HEK293 (cell line): ENCODE data around the gene SH3GL1.

Source experiments
- CTCF ChIA-PET: fragments of 350-600 bp; formaldehyde crosslinking; extraction: SDS; loops from one replicate; lab custom pipeline; 2021; ENCODE audit warnings: antibody characterized with exemption; lab: Yijun Ruan, JAX
- POLR2A ChIA-PET: fragments of 300-600 bp; formaldehyde crosslinking; extraction: SDS; loops from one replicate; lab custom pipeline; 2020; ENCODE audit warnings: antibody characterized with exemption, inconsistent platforms; lab: Yijun Ruan, JAX
- H3K27ac ChIP-seq: fragments of 200-500 bp; sonication (Bioruptor generic); 2 replicates; pipeline ENCODE4 v1.5.1; 2014; ENCODE audit warnings: low read depth, low read length, control low read depth, inconsistent platforms; ENCODE audit errors: extremely low read depth
- H3K36me3 ChIP-seq, 2 experiments: fragments of 200-500 bp in 1 of 2; sonication (Bioruptor generic) in 1 of 2; 1 replicate in 1 of 2; 2 replicates in 1 of 2; pipeline ENCODE4 v1.5.1; 2014 to 2017; ENCODE audit warnings: inconsistent platforms in 2 of 2, low read length in 2 of 2; ENCODE audit not compliant: control insufficient read depth in 2 of 2, insufficient read depth in 1 of 2
- H3K4me1 ChIP-seq: fragments of 200-500 bp; sonication (Bioruptor generic); 2 replicates; pipeline ENCODE4 v1.5.1; 2014; ENCODE audit warnings: mild to moderate bottlenecking, low read length, inconsistent platforms; ENCODE audit not compliant: control insufficient read depth, insufficient read depth
- H3K4me3 ChIP-seq: 2 replicates; pipeline ENCODE4 v1.5.1; 2011; ENCODE audit warnings: low read depth, mild to moderate bottlenecking, control low read depth, low read length, moderate library complexity
- H3K9me3 ChIP-seq: fragments of 200-500 bp; sonication (Bioruptor generic); 2 replicates; pipeline ENCODE4 v1.5.1; 2014; ENCODE audit warnings: low read depth, low read length, inconsistent platforms; ENCODE audit not compliant: control insufficient read depth, insufficient read depth
- BCL6B ChIP-seq: fragments of 450-650 bp; formaldehyde crosslinking; IDR thresholded peaks from 2 replicates; pipeline ENCODE4 v1.5.1; 2017; ENCODE audit warnings: missing biosample characterization, missing genetic modification characterization
- CTCF ChIP-seq: fragments of 450-650 bp; formaldehyde crosslinking; IDR thresholded peaks from 2 replicates; pipeline ENCODE4 v1.5.1; 2016; ENCODE audit warnings: missing biosample characterization, missing genetic modification characterization
- KLF1 ChIP-seq: fragments of 450-650 bp; formaldehyde crosslinking; IDR thresholded peaks from 2 replicates; pipeline ENCODE4 v1.5.1; 2016; ENCODE audit warnings: missing biosample characterization, missing genetic modification characterization
- KLF17 ChIP-seq: fragments of 450-650 bp; formaldehyde crosslinking; IDR thresholded peaks from 2 replicates; pipeline ENCODE4 v1.5.1; 2016; ENCODE audit warnings: missing biosample characterization, missing genetic modification characterization
- KLF8 ChIP-seq: fragments of 450-650 bp; formaldehyde crosslinking; IDR thresholded peaks from 2 replicates; pipeline ENCODE4 v1.5.1; 2016; ENCODE audit warnings: missing biosample characterization, missing genetic modification characterization
- MYNN ChIP-seq: fragments of 450-650 bp; formaldehyde crosslinking; IDR thresholded peaks from 2 replicates; pipeline ENCODE4 v1.5.1; 2016; ENCODE audit warnings: missing biosample characterization, missing genetic modification characterization, borderline replicate concordance
- PRDM1 ChIP-seq: fragments of 450-650 bp; formaldehyde crosslinking; IDR thresholded peaks from 2 replicates; pipeline ENCODE4; 2016; ENCODE audit warnings: missing biosample characterization, missing genetic modification characterization
- REPIN1 ChIP-seq: fragments of 450-650 bp; formaldehyde crosslinking; IDR thresholded peaks from 2 replicates; pipeline ENCODE4 v1.5.1; 2017; ENCODE audit warnings: missing biosample characterization, missing genetic modification characterization, low read depth
- SCRT1 ChIP-seq: fragments of 450-650 bp; formaldehyde crosslinking; IDR thresholded peaks from 2 replicates; pipeline ENCODE4 v1.5.1; 2016; ENCODE audit warnings: missing biosample characterization, missing genetic modification characterization, borderline replicate concordance
- SCRT2 ChIP-seq: fragments of 450-650 bp; formaldehyde crosslinking; IDR thresholded peaks from 2 replicates; pipeline ENCODE4 v1.5.1; 2016; ENCODE audit warnings: missing biosample characterization, missing genetic modification characterization
- YY2 ChIP-seq: fragments of 450-650 bp; formaldehyde crosslinking; IDR thresholded peaks from 2 replicates; pipeline ENCODE4 v1.5.1; 2016; ENCODE audit warnings: missing biosample characterization, missing genetic modification characterization
- ZBTB7A ChIP-seq: fragments of 450-650 bp; formaldehyde crosslinking; IDR thresholded peaks from 2 replicates; pipeline ENCODE4 v1.5.1; 2016; ENCODE audit warnings: low read depth, missing biosample characterization, missing genetic modification characterization
- ZIC2 ChIP-seq: fragments of 450-650 bp; formaldehyde crosslinking; IDR thresholded peaks from 2 replicates; pipeline ENCODE4 v1.5.1; 2016; ENCODE audit warnings: missing biosample characterization, missing genetic modification characterization
- ZNF148 ChIP-seq: fragments of 450-650 bp; formaldehyde crosslinking; IDR thresholded peaks from 2 replicates; pipeline ENCODE4 v1.5.0; 2017; ENCODE audit warnings: missing biosample characterization, missing genetic modification characterization, borderline replicate concordance
- ZNF169 ChIP-seq: fragments of 450-650 bp; formaldehyde crosslinking; IDR thresholded peaks from 2 replicates; pipeline ENCODE4 v1.5.1; 2016; ENCODE audit warnings: missing biosample characterization, missing genetic modification characterization
- ZNF175 ChIP-seq: fragments of 450-650 bp; formaldehyde crosslinking; IDR thresholded peaks from 2 replicates; pipeline ENCODE4 v1.5.1; 2016; ENCODE audit warnings: missing biosample characterization, missing genetic modification characterization
- ZNF18 ChIP-seq: fragments of 450-650 bp; formaldehyde crosslinking; IDR thresholded peaks from 2 replicates; pipeline ENCODE4 v1.5.1; 2016; ENCODE audit warnings: missing biosample characterization, missing genetic modification characterization
- ZNF335 ChIP-seq: fragments of 450-650 bp; formaldehyde crosslinking; conservative IDR thresholded peaks from 2 replicates; pipeline ENCODE4 v1.5.1; 2016; ENCODE audit warnings: missing biosample characterization, missing genetic modification characterization
- ZNF341 ChIP-seq: fragments of 450-650 bp; formaldehyde crosslinking; IDR thresholded peaks from 2 replicates; pipeline ENCODE4; 2016; ENCODE audit warnings: low read depth, missing biosample characterization, missing genetic modification characterization
- ZNF580 ChIP-seq: fragments of 450-650 bp; formaldehyde crosslinking; IDR thresholded peaks from 2 replicates; pipeline ENCODE4 v1.5.1; 2016; ENCODE audit warnings: missing biosample characterization, missing genetic modification characterization
- ZSCAN30 ChIP-seq: fragments of 450-650 bp; IDR thresholded peaks from 2 replicates; pipeline ENCODE4 v1.5.1; 2018; ENCODE audit warnings: missing biosample characterization, mild to moderate bottlenecking, missing genetic modification characterization, moderate library complexity
- ZXDB ChIP-seq: fragments of 450-650 bp; formaldehyde crosslinking; IDR thresholded peaks from 2 replicates; pipeline ENCODE4 v1.5.1; 2016; ENCODE audit warnings: missing biosample characterization, missing genetic modification characterization

The SH3GL1 gene

GRCh38 chr19:4400135-4400936, at the start of gene SH3GL1 (continued):
- TF ChIP-seq ZNF18, result 0 out of 2 replicates have a peak, but pooled peaks have one; percentile 34
- TF ChIP-seq ZIC2, result 0 out of 2 replicates have a peak, but pooled peaks have one; percentile 14
- TF ChIP-seq MYNN (tag by site-specific recombination), result no peak
- peak; percentile 81; the same call in 1 of the 2 replicates for TF ChIP-seq ZNF148 (tag by site-specific recombination)
- 0 out of 2 replicates have a peak, but pooled peaks have one; percentile 33 for TF ChIP-seq REPIN1 (tag by site-specific recombination)
- peak; percentile 15; the same call in 1 of the 2 replicates for TF ChIP-seq BCL6B (tag by site-specific recombination)
- TF ChIP-seq ZNF175 (tag by site-specific recombination), result no peak
- peak; percentile 51 for TF ChIP-seq ZXDB (tag by site-specific recombination)
- TF ChIP-seq ZNF169 (tag by site-specific recombination), result no peak
- peak; percentile 88 for TF ChIP-seq KLF8 (tag by site-specific recombination)
- TF ChIP-seq ZNF335 (tag by site-specific recombination), result peak; percentile 28
- TF ChIP-seq, all 188 proteins: peak for 62

GRCh38 chr19:4449639-4450028, 49.3 kb upstream of the SH3GL1 start:
- ChIA-PET POLR2A (interaction anchor here (1.3 to 2.6 kb wide), 3 partner anchors 10 to 20 kb away, joined by 4 to 9 read pairs (median 4); no protein-coding TSS in a partner anchor), CTCF (no interaction called here)
- Histone ChIP-seq H3K36me3 (peaks cover 21 to 93% of the 10 kb centered on the region in 2 experiments), H3K4me3 (no peak overlapping the region), H3K9me3 (no peaks in the 10 kb centered on the region), H3K27ac (0 out of 2 replicates have a peak overlapping the region, but pooled peaks have one; percentile 16), H3K4me1 (no peaks in the 10 kb centered on the region)
- TF ChIP-seq SCRT2 (peak; percentile 84), ZNF580 (tag by site-specific recombination) (0 out of 2 replicates have a peak, but pooled peaks have one; percentile 8), ZBTB7A (no peak), SCRT1 (tag by site-specific recombination) (0 out of 2 replicates have a peak, but pooled peaks have one; percentile 62)

- Histone ChIP-seq H3K4me3 (no peak overlapping the region), H3K9me3 (no peaks in the 10 kb centered on the region), H3K36me3 (peaks cover 21 to 93% of the 10 kb centered on the region in 2 experiments), H3K4me1 (no peaks in the 10 kb centered on the region), H3K27ac (0 out of 2 replicates have a peak overlapping the region, but pooled peaks have one; percentile 16)
- ChIA-PET POLR2A (interaction anchor here (1.3 to 2.6 kb wide), 3 partner anchors 10 to 19 kb away, joined by 4 to 9 read pairs (median 4); no protein-coding TSS in a partner anchor), CTCF (no interaction called here)
- TF ChIP-seq CTCF (tag by site-specific recombination), result 0 out of 2 replicates have a peak, but pooled peaks have one; percentile 19
- TF ChIP-seq KLF17, result 0 out of 2 replicates have a peak, but pooled peaks have one; percentile 16
- TF ChIP-seq KLF1 (tag by site-specific recombination), result 0 out of 2 replicates have a peak, but pooled peaks have one; percentile 12
- TF ChIP-seq ZSCAN30, result no peak
- no peak for TF ChIP-seq YY2 (tag by site-specific recombination)
- TF ChIP-seq ZNF341 (tag by site-specific recombination), result peak; percentile 64
- no peak for TF ChIP-seq PRDM1 (tag by site-specific recombination)
These were observed 48.8 kb upstream of the SH3GL1 start for GRCh38 chr19:4449022-4449638.
